ENCODE results near the gene OR5B21. TPM values are rescaled to one million over a fixed set of nuclear protein-coding genes. Genes with fewer than 3 reads are reported as not detected.

The OR5B21 gene
- total RNA-seq, 3 donors from 2014 or later (not counting 1 experiment from before 2014, with no cell fraction given) = 0.28 to 0.55 TPM; not detected in 1

DNA sequence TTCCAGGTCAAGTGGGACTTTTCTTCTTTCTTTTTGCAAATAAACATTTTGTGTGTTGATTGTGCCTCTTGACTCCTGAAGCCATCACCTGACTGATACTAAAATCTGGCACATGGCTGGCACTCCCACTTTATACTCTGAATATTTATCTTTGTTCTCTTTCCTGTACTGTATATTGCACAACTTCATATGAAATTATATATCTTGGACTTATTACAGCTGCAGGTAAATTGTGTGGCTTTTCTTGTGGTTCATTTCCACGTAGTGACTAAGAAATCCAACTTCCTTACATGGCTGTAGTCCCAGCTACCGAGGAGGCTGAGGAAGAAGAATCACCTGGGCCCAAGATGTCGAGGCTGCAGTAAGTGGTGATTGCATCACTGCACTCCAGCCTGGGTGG lies 42.2 kb downstream of the OR5B21 start:
- Mint-ChIP-seq H3K36me3 (no peaks in the 10 kb centered on the region), H3K27ac (no peak overlapping the region), H3K27me3 (ENCODE audit: low read depth in 2 of 2) (peaks cover 6 to 7% of the 10 kb centered on the region in 2 donors), H3K9me3 (peaks cover 0 to 4% of the 10 kb centered on the region in 2 donors), H3K4me1 (no peaks in the 10 kb centered on the region), H3K4me3 (no peak overlapping the region)
- no peak for TF ChIP-seq CTCF (IDR thresholded peaks at IDR 0.05)
- Histone ChIP-seq H3K36me3 (ENCODE audit: control insufficient read depth, insufficient read depth, low read length) (no peaks in the 10 kb centered on the region), H3K4me3 (ENCODE audit: low read length) (no peak overlapping the region), H3K27ac (ENCODE audit: low read length) (no peak overlapping the region), H3K27me3 (ENCODE audit: control insufficient read depth, insufficient read depth, low read length) (peaks cover 2% of the 10 kb centered on the region), H3K9me3 (ENCODE audit: control insufficient read depth, insufficient read depth, low read length) (no peaks in the 10 kb centered on the region), H3K4me1 (ENCODE audit: control insufficient read depth, insufficient read depth, low read length) (no peaks in the 10 kb centered on the region)
- no peak for ATAC-seq
- intact Hi-C loops (cut with micrococcal nuclease) = no loop called here
- 40% methylated on average over 3 of the region's 3 CpGs for whole genome bisulfite sequencing (ENCODE audit: insufficient coverage)
- no peak for DNase-seq

Other genes starting within 250 kb of the OR5B21 start
- gene OR10W1, start 239.8 kb downstream of the OR5B21 start, total RNA-seq = not detected
- not detected for gene OR5B17, start 149.0 kb downstream of the OR5B21 start, total RNA-seq
- gene OR5B3, start 101.2 kb downstream of the OR5B21 start, total RNA-seq = not detected
- not detected for gene OR5B2, start 80.0 kb downstream of the OR5B21 start, total RNA-seq
- not detected for gene OR5B12, start 65.9 kb downstream of the OR5B21 start, total RNA-seq
- 100 to 1,000 TPM in 1 of 3 donors, 10 to 100 TPM in 2; 81.0 to 123 (median 92.5) TPM for gene LPXN, start 67.8 kb upstream of the OR5B21 start, total RNA-seq
- gene ZFP91, start 71.0 kb upstream of the OR5B21 start, total RNA-seq = 10 to 100 TPM; 54.8 to 61.8 (median 57.8) TPM
- gene CNTF, start 114.6 kb upstream of the OR5B21 start, total RNA-seq = 1 to 10 TPM; 3.6 to 5.5 (median 4.9) TPM
- gene GLYAT, start 223.8 kb upstream of the OR5B21 start, total RNA-seq = not detected

Data from natural killer cell (primary cell).